GM19455 (cell line): ENCODE results near the gene NPFF.

Experiments used
- ATAC-seq: cut with Tn5 transposase; IDR thresholded peaks from one replicate; pipeline ENCODE4 v1.9.1; 2021; ENCODE audit not compliant: unreplicated experiment

NPFF gene

GRCh38 chr12:53479331-53479730, 28.0 kb downstream of the NPFF start:
- no peak for ATAC-seq

GRCh38 chr12:53478865-53479264, 28.4 kb downstream of the NPFF start:
- no peak for ATAC-seq

- ATAC-seq, result no peak
These were observed 30.5 kb downstream of the NPFF start for GRCh38 chr12:53476769-53477209.

GRCh38 chr12:53474819-53475218, 32.5 kb downstream of the NPFF start:
- ATAC-seq, result no peak

- no peak for ATAC-seq
These were observed 33.2 kb downstream of the NPFF start for GRCh38 chr12:53474077-53474476.

- ATAC-seq, result no peak
These were observed 35.2 kb downstream of the NPFF start for GRCh38 chr12:53472056-53472582.

- no peak for ATAC-seq
These were observed 39.0 kb downstream of the NPFF start for GRCh38 chr12:53468282-53468681.

GRCh38 chr12:53467880-53468279, 39.4 kb downstream of the NPFF start:
- no peak for ATAC-seq

GRCh38 chr12:53467082-53467481, 40.2 kb downstream of the NPFF start:
- no peak for ATAC-seq

- ATAC-seq, result no peak
These were observed 40.6 kb downstream of the NPFF start for GRCh38 chr12:53466640-53467039.

GRCh38 chr12:53465679-53466078, 41.6 kb downstream of the NPFF start:
- no peak for ATAC-seq

- no peak for ATAC-seq
These were observed 42.4 kb downstream of the NPFF start for GRCh38 chr12:53464685-53465418.

GRCh38 chr12:53463802-53464560, 43.3 kb downstream of the NPFF start:
- no peak for ATAC-seq

GRCh38 chr12:53462935-53463334, 44.3 kb downstream of the NPFF start:
- no peak for ATAC-seq

GRCh38 chr12:53461591-53461990, 45.7 kb downstream of the NPFF start:
- no peak for ATAC-seq

- no peak for ATAC-seq
These were observed 46.2 kb downstream of the NPFF start for GRCh38 chr12:53461059-53461458.

GRCh38 chr12:53459097-53459496, 48.2 kb downstream of the NPFF start:
- no peak for ATAC-seq
